Measurements from ENCODE around the gene ACBD7. TPM values are rescaled to one million over a fixed set of nuclear protein-coding genes. Genes with fewer than 3 reads are reported as not detected.

The ACBD7 gene
- total and polyA plus RNA-seq, 4 experiments from 2014 or later, result not detected

DNA sequence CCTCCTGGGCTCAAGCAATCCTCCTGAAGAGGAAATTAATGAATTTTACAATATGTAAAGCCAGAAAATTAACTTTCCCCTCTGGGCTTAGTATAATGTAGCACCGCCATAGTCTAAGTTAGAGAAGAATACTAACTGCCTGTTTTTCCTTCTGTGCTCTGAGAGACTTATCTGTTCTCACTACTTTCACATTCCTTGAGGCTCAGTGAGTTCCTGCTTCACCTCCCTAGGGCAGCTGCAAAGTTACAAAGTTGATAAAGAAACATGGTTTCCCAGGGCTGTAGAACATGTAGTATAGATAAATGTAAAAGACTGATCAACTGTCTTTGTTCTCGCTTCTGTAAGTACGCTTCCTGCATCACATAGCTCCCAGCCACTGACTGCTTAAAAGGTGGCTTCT is 60.8 kb downstream of the ACBD7 start:
- ChIA-PET POLR2A (ENCODE audit: partially characterized antibody) (no interaction called here), CTCF (ENCODE audit: partially characterized antibody) (no interaction called here)
- Mint-ChIP-seq H3K36me3 (no peaks in the 10 kb centered on the region), H3K4me1 (peaks cover 0 to 9% (median 6%) of the 10 kb centered on the region in 4 donors), H3K9me3 (peaks cover 0 to 1% (median 0%) of the 10 kb centered on the region in 8 donors), H3K4me3 (no peak overlapping the region), H3K27me3 (peaks cover 2 to 3% of the 10 kb centered on the region in 2 donors), H3K27ac (peak overlapping the region in 1 of 7 donors; percentile 70)
- DNase-seq, result no peak
- Histone ChIP-seq H3K4me3 (ENCODE audit: low read length in 2 of 2) (no peak overlapping the region), H3K36me3 (ENCODE audit: insufficient read depth, low read length) (no peaks in the 10 kb centered on the region), H3K9me3 (ENCODE audit: control insufficient read depth in 1 of 2, low read length in 2 of 2) (no peaks in the 10 kb centered on the region), H3K4me1 (ENCODE audit: insufficient read depth, low read length) (no peaks in the 10 kb centered on the region), H3K27me3 (ENCODE audit: insufficient read depth, low read length) (no peaks in the 10 kb centered on the region), H3K27ac (ENCODE audit: low read depth, low read length) (no peak overlapping the region)
- intact Hi-C loops (cut with micrococcal nuclease), result no loop called here

Other genes with a start within 250 kb of the ACBD7 start
- 1 to 10 TPM; 5.0 to 5.7 TPM for gene SUV39H2, start 209.9 kb downstream of the ACBD7 start, total RNA-seq
- 1 to 10 TPM; 4.4 to 6.1 TPM for gene SUV39H2, start 209.9 kb downstream of the ACBD7 start, polyA plus RNA-seq
- 10 to 100 TPM; 31.2 to 34.9 TPM for gene DCLRE1C, start 134.7 kb downstream of the ACBD7 start, total RNA-seq
- gene DCLRE1C, start 134.7 kb downstream of the ACBD7 start, polyA plus RNA-seq, result 10 to 100 TPM; 12.3 to 24.5 TPM
- not detected for gene MEIG1, start 129.4 kb downstream of the ACBD7 start, total RNA-seq
- under 1 TPM; 0.62 to 0.99 TPM for gene MEIG1, start 129.4 kb downstream of the ACBD7 start, polyA plus RNA-seq
- not detected for gene OLAH, start 44.8 kb downstream of the ACBD7 start, total RNA-seq
- gene OLAH, start 44.8 kb downstream of the ACBD7 start, polyA plus RNA-seq, result 1 to 10 TPM in 1 of 2 donors, under 1 TPM in 1; 0.20 to 1.4 TPM
- gene RPP38, start 8.6 kb upstream of the ACBD7 start, total RNA-seq, result 10 to 100 TPM; 19.8 to 21.8 TPM
- 10 to 100 TPM; 33.1 to 34.6 TPM for gene RPP38, start 8.6 kb upstream of the ACBD7 start, polyA plus RNA-seq
- gene NMT2, start 79.9 kb upstream of the ACBD7 start, total RNA-seq, result 100 to 1,000 TPM in 1 of 2 experiments, 10 to 100 TPM in 1; 98.6 to 101 TPM
- gene NMT2, start 79.9 kb upstream of the ACBD7 start, polyA plus RNA-seq, result 10 to 100 TPM; 38.7 to 56.1 TPM

All from CD4-positive, alpha-beta memory T cell (primary cell).